ENCODE measurements around the gene GRIA1.

Gene GRIA1

GRCh38 chr5:153584960-153585359, 94.5 kb downstream of the GRIA1 start:
- H3K4me1 ChIP-seq (ENCODE audit: insufficient read depth, poor library complexity, severe bottlenecking), result no peaks in the 10 kb centered on the region
- TF ChIP-seq CTCF (IDR thresholded peaks at IDR 0.05; ENCODE audit: poor library complexity, severe bottlenecking), result no peak
- no peaks in the 10 kb centered on the region for H3K36me3 ChIP-seq (ENCODE audit: low read depth)
- no peaks in the 10 kb centered on the region for H3K27me3 ChIP-seq (ENCODE audit: insufficient read depth, poor library complexity, severe bottlenecking)
- ATAC-seq (ENCODE audit: low read depth) (no peak), DNase-seq (ENCODE audit: low spot score) (no peak)
- H3K27ac ChIP-seq (ENCODE audit: poor library complexity, severe bottlenecking), result no peak overlapping the region
- H3K4me3 ChIP-seq (ENCODE audit: severe bottlenecking), result no peak overlapping the region
- no peaks in the 10 kb centered on the region for H3K9me3 ChIP-seq (ENCODE audit: severe bottlenecking)

- DNase-seq (ENCODE audit: low spot score) (no peak), ATAC-seq (ENCODE audit: low read depth) (no peak)
- Histone ChIP-seq H3K27ac (ENCODE audit: poor library complexity, severe bottlenecking) (no peak overlapping the region), H3K4me1 (ENCODE audit: insufficient read depth, poor library complexity, severe bottlenecking) (no peaks in the 10 kb centered on the region), H3K4me3 (ENCODE audit: severe bottlenecking) (no peak overlapping the region), H3K36me3 (ENCODE audit: low read depth) (no peaks in the 10 kb centered on the region), H3K27me3 (ENCODE audit: insufficient read depth, poor library complexity, severe bottlenecking) (no peaks in the 10 kb centered on the region), H3K9me3 (ENCODE audit: severe bottlenecking) (no peaks in the 10 kb centered on the region)
- no peak for TF ChIP-seq CTCF (IDR thresholded peaks at IDR 0.05; ENCODE audit: poor library complexity, severe bottlenecking)
These were observed 95.3 kb downstream of the GRIA1 start for GRCh38 chr5:153585622-153586277.

- Histone ChIP-seq H3K4me3 (ENCODE audit: severe bottlenecking) (no peak overlapping the region), H3K27ac (ENCODE audit: poor library complexity, severe bottlenecking) (no peak overlapping the region), H3K4me1 (ENCODE audit: insufficient read depth, poor library complexity, severe bottlenecking) (no peaks in the 10 kb centered on the region), H3K9me3 (ENCODE audit: severe bottlenecking) (no peaks in the 10 kb centered on the region), H3K27me3 (ENCODE audit: insufficient read depth, poor library complexity, severe bottlenecking) (no peaks in the 10 kb centered on the region), H3K36me3 (ENCODE audit: low read depth) (no peaks in the 10 kb centered on the region)
- TF ChIP-seq CTCF (IDR thresholded peaks at IDR 0.05; ENCODE audit: poor library complexity, severe bottlenecking), result no peak
- DNase-seq (ENCODE audit: low spot score), result no peak
- no peak for ATAC-seq (ENCODE audit: low read depth)
These were observed 101.6 kb downstream of the GRIA1 start for GRCh38 chr5:153592081-153592480.

- ATAC-seq (ENCODE audit: low read depth) (no peak), DNase-seq (ENCODE audit: low spot score) (no peak)
- H3K27me3 ChIP-seq (ENCODE audit: insufficient read depth, poor library complexity, severe bottlenecking), result no peaks in the 10 kb centered on the region
- no peak overlapping the region for H3K4me3 ChIP-seq (ENCODE audit: severe bottlenecking)
- H3K27ac ChIP-seq (ENCODE audit: poor library complexity, severe bottlenecking), result no peak overlapping the region
- no peak for TF ChIP-seq CTCF (IDR thresholded peaks at IDR 0.05; ENCODE audit: poor library complexity, severe bottlenecking)
- no peaks in the 10 kb centered on the region for H3K36me3 ChIP-seq (ENCODE audit: low read depth)
- H3K4me1 ChIP-seq (ENCODE audit: insufficient read depth, poor library complexity, severe bottlenecking), result no peaks in the 10 kb centered on the region
- H3K9me3 ChIP-seq (ENCODE audit: severe bottlenecking), result no peaks in the 10 kb centered on the region
These were observed 104.3 kb downstream of the GRIA1 start for GRCh38 chr5:153594785-153595184.

- ATAC-seq (ENCODE audit: low read depth), result no peak
- Histone ChIP-seq H3K4me1 (ENCODE audit: insufficient read depth, poor library complexity, severe bottlenecking) (no peaks in the 10 kb centered on the region), H3K36me3 (ENCODE audit: low read depth) (no peaks in the 10 kb centered on the region), H3K27me3 (ENCODE audit: insufficient read depth, poor library complexity, severe bottlenecking) (no peaks in the 10 kb centered on the region), H3K4me3 (ENCODE audit: severe bottlenecking) (no peak overlapping the region), H3K27ac (ENCODE audit: poor library complexity, severe bottlenecking) (no peak overlapping the region), H3K9me3 (ENCODE audit: severe bottlenecking) (no peaks in the 10 kb centered on the region)
- no peak for DNase-seq (ENCODE audit: low spot score)
- TF ChIP-seq CTCF (IDR thresholded peaks at IDR 0.05; ENCODE audit: poor library complexity, severe bottlenecking), result no peak
These were observed 107.6 kb downstream of the GRIA1 start for GRCh38 chr5:153598099-153598498.
